ENCODE measurements around the gene REM1.

DNA sequence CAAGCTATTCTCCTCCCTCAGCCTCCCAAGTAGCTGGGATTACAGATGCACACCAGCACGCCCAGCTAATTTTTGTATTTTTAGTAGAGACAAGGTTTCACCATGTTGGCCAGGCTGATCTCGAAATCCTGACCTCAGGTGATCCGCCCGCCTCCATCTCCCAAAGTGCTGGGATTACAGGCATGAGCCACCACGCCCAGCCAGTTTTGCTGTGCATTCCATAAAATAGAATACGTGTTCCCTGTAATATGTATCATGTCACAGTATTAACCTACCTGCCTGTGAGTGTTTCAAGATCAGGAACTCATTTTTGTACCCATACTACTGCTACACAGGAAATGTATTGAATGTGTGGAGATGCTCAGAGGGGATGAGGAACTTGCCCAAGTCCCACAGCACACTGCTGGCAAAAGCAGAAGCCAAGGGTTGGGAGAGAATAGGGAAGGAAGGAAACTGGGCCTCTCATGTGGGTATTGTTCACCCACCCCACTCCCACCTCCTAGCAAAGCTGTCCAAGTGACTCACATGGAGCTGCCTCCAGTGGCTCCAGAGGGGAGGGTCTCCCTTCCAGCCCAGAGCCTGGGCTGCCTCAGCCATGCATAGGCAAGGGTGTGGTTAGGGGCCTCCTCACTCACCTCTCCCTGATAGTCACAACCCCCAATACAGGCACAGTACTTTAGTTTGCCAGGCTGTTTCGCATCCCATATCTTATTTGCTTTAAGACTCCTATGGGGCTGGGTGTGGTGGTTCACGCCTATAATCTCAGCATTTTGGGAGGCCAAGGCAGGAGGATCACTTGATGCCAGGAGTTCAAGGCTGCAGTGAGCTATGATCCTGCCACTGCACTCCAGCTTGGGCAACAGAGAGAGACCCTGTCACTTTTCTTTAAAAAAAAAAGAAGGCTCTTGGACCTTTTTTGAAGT lies 48.5 kb downstream of the REM1 start:
- TF ChIP-seq POLR2AphosphoS5 (IDR thresholded peaks at IDR 0.05): no peak
- TF ChIP-seq POLR2A (IDR thresholded peaks at IDR 0.05): no peak
- TF ChIP-seq, protein P1, sequence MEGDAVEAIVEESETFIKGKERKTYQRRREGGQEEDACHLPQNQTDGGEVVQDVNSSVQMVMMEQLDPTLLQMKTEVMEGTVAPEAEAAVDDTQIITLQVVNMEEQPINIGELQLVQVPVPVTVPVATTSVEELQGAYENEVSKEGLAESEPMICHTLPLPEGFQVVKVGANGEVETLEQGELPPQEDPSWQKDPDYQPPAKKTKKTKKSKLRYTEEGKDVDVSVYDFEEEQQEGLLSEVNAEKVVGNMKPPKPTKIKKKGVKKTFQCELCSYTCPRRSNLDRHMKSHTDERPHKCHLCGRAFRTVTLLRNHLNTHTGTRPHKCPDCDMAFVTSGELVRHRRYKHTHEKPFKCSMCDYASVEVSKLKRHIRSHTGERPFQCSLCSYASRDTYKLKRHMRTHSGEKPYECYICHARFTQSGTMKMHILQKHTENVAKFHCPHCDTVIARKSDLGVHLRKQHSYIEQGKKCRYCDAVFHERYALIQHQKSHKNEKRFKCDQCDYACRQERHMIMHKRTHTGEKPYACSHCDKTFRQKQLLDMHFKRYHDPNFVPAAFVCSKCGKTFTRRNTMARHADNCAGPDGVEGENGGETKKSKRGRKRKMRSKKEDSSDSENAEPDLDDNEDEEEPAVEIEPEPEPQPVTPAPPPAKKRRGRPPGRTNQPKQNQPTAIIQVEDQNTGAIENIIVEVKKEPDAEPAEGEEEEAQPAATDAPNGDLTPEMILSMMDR (IDR thresholded peaks at IDR 0.05): no peak
